GM12891 (cell line): Measurements from ENCODE around the gene NLK.

Experiments
- POLR2A ChIP-seq: IDR thresholded peaks from 2 replicates; pipeline ENCODE4 v1.6.1; 2011; ENCODE audit warnings: low read depth, low read length, control low read depth
- POLR2AphosphoS5 ChIP-seq: IDR thresholded peaks from 2 replicates; pipeline ENCODE4 v1.6.1; 2011; ENCODE audit warnings: low read depth, low read length, control low read depth
- POU2F2 ChIP-seq: IDR thresholded peaks from 2 replicates; pipeline ENCODE4 v1.6.1; 2011; ENCODE audit warnings: low read depth, mild to moderate bottlenecking, control low read depth, low read length, moderate library complexity

GRCh38 chr17:28181568-28181967 lies 139.1 kb downstream of the NLK start:
- TF ChIP-seq POLR2A (no peak), POU2F2 (no peak), POLR2AphosphoS5 (no peak)
